Body of pancreas (tissue), 4 donors: ENCODE data around the gene SNX5. TPM values are rescaled to one million over a fixed set of nuclear protein-coding genes. Genes with fewer than 3 reads are reported as not detected.
A peak's percentile ranks its signal among the peaks of the same experiment; 100 is the strongest.

Source experiments
- ATAC-seq: fragments of 150-250 bp; one replicate; pipeline ENCODE4 v1.9.1; 2016
- DNase-seq, 4 donors: peaks; one replicate each; pipeline ENCODE4 v3.0.0-alpha.2; 2019
- H3K27ac ChIP-seq, 4 donors: fragments of 200-600 bp; sonication (generic); 1 replicate in 3 of 4; 2 replicates in 1 of 4; pipeline versions ENCODE4 v1.5.1 to v1.6.1; 2016 to 2019; ENCODE audit warnings: mild to moderate bottlenecking in 1 of 4, mixed read lengths in 1 of 4, moderate library complexity in 1 of 4
- H3K27me3 ChIP-seq, 2 donors: fragments of 200-600 bp; sonication (generic); one replicate each; pipeline ENCODE4 v1.6.0; 2016; ENCODE audit warnings: mild to moderate bottlenecking in 1 of 2
- H3K36me3 ChIP-seq, 2 donors: fragments of 200-600 bp; sonication (generic); replicated peaks in 1 of 2; 2 replicates each; pipeline ENCODE4 v1.5.1; 2016; ENCODE audit warnings: low read depth in 2 of 2; ENCODE audit not compliant: insufficient read depth in 1 of 2
- H3K4me1 ChIP-seq: fragments of 200-600 bp; sonication (generic); one replicate; pipeline ENCODE4 v1.6.0; 2016
- H3K4me3 ChIP-seq, 2 donors: fragments of 200-600 bp; sonication (generic); 1 replicate in 1 of 2; 2 replicates in 1 of 2; pipeline ENCODE4 v1.5.1; 2016 to 2019
- H3K9me3 ChIP-seq, 3 donors: fragments of 200-600 bp; sonication (generic); 1 replicate in 2 of 3; 2 replicates in 1 of 3; pipeline ENCODE4 v1.5.1; 2016
- CTCF ChIP-seq, 7 experiments: fragments of 450-650 bp in 4 of 7; fragments of 200-600 bp in 3 of 7; sonication (generic) in 3 of 7; IDR thresholded peaks; one replicate each; pipeline ENCODE4 v1.5.1; 2016 to 2019; ENCODE audit warnings: antibody characterized with exemption in 7 of 7
- POLR2A ChIP-seq, 3 donors: fragments of 450-650 bp; IDR thresholded peaks; one replicate each; pipeline ENCODE4 v1.6.1; 2016; ENCODE audit warnings: antibody characterized with exemption in 3 of 3, mild to moderate bottlenecking in 2 of 3
- WGBS, 2 donors: methylation state at CpG; one replicate each; pipeline ENCODE4 v1.1.5; 2017; 5-methylcytosine and 5-hydroxymethylcytosine counted together
- intact Hi-C: fragments of 100-400 bp; cut with DNase I; formaldehyde crosslinking; loops from one replicate; pipeline ENCODE4 v1.15.1; 2023
- total RNA-seq, 2 donors: library from RNA; depleted of rRNA; stranded (reverse); fragments of >200 nt; gene quantifications; one replicate each; pipeline ENCODE4 v1.1.0, GENCODE V29; 2016

Gene SNX5
- total RNA-seq, 2 donors from 2014 or later, result 61.3 to 84.3 TPM

GRCh38 chr20:17964632-17965031, 4.0 kb downstream of the SNX5 start:
- 81 to 92% methylated on average over 3 of the region's 3 CpGs for WGBS, 2 donors
- H3K4me1 ChIP-seq, result peaks cover 62% of the 10 kb centered on the region
- H3K27me3 ChIP-seq, result no peaks in the 10 kb centered on the region
- DNase-seq, result no peak
- no peaks in the 10 kb centered on the region for H3K9me3 ChIP-seq
- ATAC-seq, result no peak
- H3K36me3 ChIP-seq, result no peaks in the 10 kb centered on the region
- no peak for TF ChIP-seq POLR2A (IDR thresholded peaks at IDR 0.05)
- TF ChIP-seq CTCF (IDR thresholded peaks at IDR 0.05), result no peak
- intact Hi-C loops, result no loop called here
- H3K27ac ChIP-seq, result no peak overlapping the region
- H3K4me3 ChIP-seq, result no peak overlapping the region

GRCh38 chr20:17964073-17964472, 4.5 kb downstream of the SNX5 start:
- no peak for ATAC-seq
- DNase-seq, result no peak
- H3K27ac ChIP-seq, result no peak overlapping the region
- WGBS, 2 donors, result 89 to 93% methylated on average over 1 of the region's 1 CpG
- peaks cover 67% of the 10 kb centered on the region for H3K4me1 ChIP-seq
- no peaks in the 10 kb centered on the region for H3K36me3 ChIP-seq
- no peaks in the 10 kb centered on the region for H3K9me3 ChIP-seq
- TF ChIP-seq CTCF (IDR thresholded peaks at IDR 0.05) (no peak), POLR2A (IDR thresholded peaks at IDR 0.05) (no peak)
- intact Hi-C loops, result no loop called here
- no peak overlapping the region for H3K4me3 ChIP-seq
- H3K27me3 ChIP-seq, result no peaks in the 10 kb centered on the region

DNA sequence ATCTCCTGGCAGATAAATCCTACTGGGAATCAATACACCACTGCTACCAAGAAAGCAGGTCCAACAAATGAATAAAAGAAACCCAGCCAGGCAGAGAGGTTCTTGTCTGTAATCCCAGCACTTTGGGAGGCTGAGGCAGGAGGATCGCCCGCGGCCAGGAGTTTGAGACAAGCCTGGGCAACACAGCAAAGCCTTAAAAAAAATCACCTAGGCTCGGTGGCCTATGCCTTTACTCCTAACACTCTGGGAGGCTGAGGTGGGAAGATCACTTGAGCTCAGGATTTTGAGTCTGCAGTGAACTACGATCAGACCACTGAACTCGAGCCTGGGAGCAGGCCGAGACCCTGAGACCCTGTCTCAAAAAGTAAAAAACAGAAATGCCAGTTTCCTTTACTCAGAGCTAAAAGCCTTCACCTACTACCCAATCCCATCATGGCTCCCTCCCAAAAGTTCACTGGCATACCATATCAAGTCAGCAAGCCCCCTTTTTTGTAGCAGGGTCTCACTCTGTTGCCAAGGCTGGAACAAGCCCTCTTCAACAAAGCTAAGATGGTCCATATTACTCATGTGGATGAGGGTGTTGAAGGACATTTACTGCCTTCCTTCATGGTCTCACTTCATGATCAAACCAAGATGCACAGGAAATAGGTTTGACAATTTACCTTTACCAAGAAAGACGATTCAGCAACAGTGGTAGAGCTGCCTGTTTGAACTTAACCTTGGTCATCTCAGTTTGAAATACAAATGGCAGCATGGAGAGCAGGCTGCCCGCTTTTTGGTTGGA, 5.3 kb downstream of the SNX5 start:
- no peaks in the 10 kb centered on the region for H3K27me3 ChIP-seq
- DNase-seq, result no peak
- no peak overlapping the region for H3K4me3 ChIP-seq
- H3K27ac ChIP-seq, result peak overlapping the region in 1 of 4 donors; percentile 20
- intact Hi-C loops, result no loop called here
- no peaks in the 10 kb centered on the region for H3K9me3 ChIP-seq
- 92 to 93% methylated on average over 9 of the region's 9 CpGs for WGBS, 2 donors
- H3K4me1 ChIP-seq, result peaks cover 75% of the 10 kb centered on the region
- no peak for TF ChIP-seq POLR2A (IDR thresholded peaks at IDR 0.05)
- TF ChIP-seq CTCF (IDR thresholded peaks at IDR 0.05), result no peak
- no peaks in the 10 kb centered on the region for H3K36me3 ChIP-seq
- ATAC-seq, result no peak

DNA sequence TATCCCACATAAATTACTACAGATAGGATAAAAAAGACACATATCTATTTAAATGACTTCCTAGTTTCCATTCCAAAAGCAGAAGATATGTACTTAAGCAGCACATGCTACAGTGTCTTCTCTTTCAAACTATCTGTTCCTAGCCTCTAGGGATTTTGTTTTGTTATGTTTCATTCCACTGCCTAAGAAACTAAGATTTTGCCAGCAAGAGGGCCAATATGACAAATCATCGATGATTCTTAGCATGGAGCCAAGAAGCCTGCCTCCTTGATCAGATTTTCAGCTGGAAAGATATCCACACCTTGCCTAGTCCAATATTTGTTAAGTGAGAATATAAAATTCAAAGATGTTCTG, 7.0 kb downstream of the SNX5 start:
- Histone ChIP-seq H3K4me1 (peaks cover 76% of the 10 kb centered on the region), H3K9me3 (no peaks in the 10 kb centered on the region), H3K27ac (peak overlapping the region in 1 of 4 donors; percentile 61), H3K27me3 (no peaks in the 10 kb centered on the region), H3K36me3 (no peaks in the 10 kb centered on the region), H3K4me3 (no peak overlapping the region)
- ATAC-seq (no peak), DNase-seq (no peak)
- TF ChIP-seq POLR2A (IDR thresholded peaks at IDR 0.05), result no peak
- no peak for TF ChIP-seq CTCF (IDR thresholded peaks at IDR 0.05)
- intact Hi-C loops, result no loop called here
- WGBS, 2 donors, result 21 to 22% methylated on average over 1 of the region's 1 CpG
